Measurements from ENCODE around the gene NPVF. TPM values are rescaled to one million over a fixed set of nuclear protein-coding genes. Genes with fewer than 3 reads are reported as not detected.

The NPVF gene
- total RNA-seq, 1 experiment from 2014 or later = not detected

GRCh38 chr7:25244254-25245033 is 16.2 kb upstream of the NPVF start:
- H3K18ac ChIP-seq (ENCODE audit: insufficient read length, low read depth, low read length) = no peak overlapping the region
- Mint-ChIP-seq H3K9me3 (peaks cover 0 to 3% of the 10 kb centered on the region in 2 experiments; a peak in 2 of 5 replicates), H3K4me1 (peaks cover 12 to 13% of the 10 kb centered on the region in 2 experiments), H3K27ac (no peak overlapping the region), H3K36me3 (ENCODE audit: insufficient read depth in 1 of 3, low read depth in 3 of 3) (no peaks in the 10 kb centered on the region), H3K4me3 (no peak overlapping the region), H3K27me3 (ENCODE audit: low read depth) (peaks cover 92% of the 10 kb centered on the region)
- no peak overlapping the region for H3K14ac ChIP-seq (ENCODE audit: insufficient read depth, low read length)
- no peaks in the 10 kb centered on the region for H3K4me1 ChIP-seq (ENCODE audit: insufficient read depth, low read length)
- no peaks in the 10 kb centered on the region for H4K20me1 ChIP-seq (ENCODE audit: control insufficient read depth, insufficient read depth, insufficient read length)
- no peak overlapping the region for H3K4me2 ChIP-seq (ENCODE audit: insufficient read depth, insufficient read length, low read length)
- peaks cover 2% of the 10 kb centered on the region; the same call in 1 of the 2 replicates for H3K27me3 ChIP-seq (ENCODE audit: insufficient read depth, low read length)
- no peak overlapping the region for H2AK5ac ChIP-seq (ENCODE audit: insufficient read length, low read length)
- TF ChIP-seq CTCF (conservative IDR thresholded peaks at IDR 0.05) = no peak
- H3K79me1 ChIP-seq (ENCODE audit: insufficient read depth, low read depth, low read length, poor library complexity, severe bottlenecking) = no peaks in the 10 kb centered on the region
- H3K9me3 ChIP-seq (ENCODE audit: control insufficient read depth, low read depth, low read length) = no peaks in the 10 kb centered on the region
- H2BK12ac ChIP-seq (ENCODE audit: insufficient read length, low read depth, low read length) = no peak overlapping the region
- WGBS (ENCODE audit: extremely low coverage, insufficient read length, low lambda C conversion rate) = no CpG with 5 or more reads among the region's 3 CpGs
- H3K23ac ChIP-seq (ENCODE audit: insufficient read length, low read depth, low read length) = no peak overlapping the region
- H3K56ac ChIP-seq (ENCODE audit: insufficient read length, low read depth, low read length) = no peak overlapping the region
- no peak overlapping the region for H2BK15ac ChIP-seq (ENCODE audit: low read depth, low read length)
- no peak overlapping the region for H4K8ac ChIP-seq (replicated peaks; ENCODE audit: insufficient read length, low read depth, low read length)
- no peak overlapping the region for H4K5ac ChIP-seq (ENCODE audit: insufficient read length, low read depth, low read length)
- H3K9ac ChIP-seq (ENCODE audit: extremely low read depth, insufficient read length, low read length) = no peak overlapping the region
- H2BK120ac ChIP-seq (ENCODE audit: low read depth, low read length, poor library complexity, severe bottlenecking) = no peak overlapping the region
- no peak overlapping the region for H2BK5ac ChIP-seq (ENCODE audit: insufficient read length, low read length)
- no peak overlapping the region for H4K91ac ChIP-seq (ENCODE audit: insufficient read length, low read depth, low read length)
- H3K27ac ChIP-seq (ENCODE audit: insufficient read length, low read depth, low read length) = no peak overlapping the region
- H3K23me2 ChIP-seq (ENCODE audit: insufficient read length, low read depth, low read length, poor library complexity, severe bottlenecking) = no peaks in the 10 kb centered on the region
- H3K4ac ChIP-seq (ENCODE audit: low read depth, low read length) = no peak overlapping the region
- no peak overlapping the region for H3T11ph ChIP-seq (ENCODE audit: low read length)
- H3K79me2 ChIP-seq (ENCODE audit: insufficient read depth, low read length) = no peaks in the 10 kb centered on the region
- DNase-seq = peak; percentile 32
- no peak overlapping the region for H2BK20ac ChIP-seq (ENCODE audit: low read depth, low read length, poor library complexity, severe bottlenecking)
- H2AFZ ChIP-seq (ENCODE audit: low read length) = no peak overlapping the region
